ENCODE results near the gene ATP2B2.

DNA sequence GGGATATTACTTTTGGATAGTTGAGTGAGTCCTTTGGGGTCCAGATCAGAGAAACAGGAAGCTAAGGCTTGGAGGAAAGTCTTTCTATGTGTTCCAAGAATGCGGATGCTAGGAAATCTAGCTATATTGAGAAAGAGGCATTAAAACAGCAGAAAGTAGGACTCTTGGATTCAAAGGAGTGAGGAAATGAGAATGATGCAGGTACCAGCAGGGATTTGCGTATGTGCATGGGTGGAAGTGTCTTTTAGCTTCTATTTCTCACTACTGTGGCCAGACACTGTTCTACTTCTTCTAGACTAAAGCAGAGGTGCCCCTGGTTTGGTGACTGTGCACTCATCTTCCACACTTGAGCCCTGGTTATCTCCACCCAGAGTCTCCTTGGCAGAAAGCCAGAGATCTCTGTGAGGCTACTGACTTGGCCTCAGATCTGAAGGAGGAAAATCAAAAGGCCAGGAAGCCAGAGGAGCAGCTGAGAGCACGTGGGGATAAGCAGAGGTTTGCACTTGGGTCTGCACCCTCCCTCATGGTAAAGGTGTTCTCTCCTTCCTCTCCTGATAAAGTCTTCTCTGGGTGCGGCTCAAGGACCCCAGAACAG is 44.3 kb downstream of the ATP2B2 start:
- TF ChIP-seq, protein P1, sequence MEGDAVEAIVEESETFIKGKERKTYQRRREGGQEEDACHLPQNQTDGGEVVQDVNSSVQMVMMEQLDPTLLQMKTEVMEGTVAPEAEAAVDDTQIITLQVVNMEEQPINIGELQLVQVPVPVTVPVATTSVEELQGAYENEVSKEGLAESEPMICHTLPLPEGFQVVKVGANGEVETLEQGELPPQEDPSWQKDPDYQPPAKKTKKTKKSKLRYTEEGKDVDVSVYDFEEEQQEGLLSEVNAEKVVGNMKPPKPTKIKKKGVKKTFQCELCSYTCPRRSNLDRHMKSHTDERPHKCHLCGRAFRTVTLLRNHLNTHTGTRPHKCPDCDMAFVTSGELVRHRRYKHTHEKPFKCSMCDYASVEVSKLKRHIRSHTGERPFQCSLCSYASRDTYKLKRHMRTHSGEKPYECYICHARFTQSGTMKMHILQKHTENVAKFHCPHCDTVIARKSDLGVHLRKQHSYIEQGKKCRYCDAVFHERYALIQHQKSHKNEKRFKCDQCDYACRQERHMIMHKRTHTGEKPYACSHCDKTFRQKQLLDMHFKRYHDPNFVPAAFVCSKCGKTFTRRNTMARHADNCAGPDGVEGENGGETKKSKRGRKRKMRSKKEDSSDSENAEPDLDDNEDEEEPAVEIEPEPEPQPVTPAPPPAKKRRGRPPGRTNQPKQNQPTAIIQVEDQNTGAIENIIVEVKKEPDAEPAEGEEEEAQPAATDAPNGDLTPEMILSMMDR (IDR thresholded peaks at IDR 0.05), result no peak
- TF ChIP-seq POLR2AphosphoS5 (IDR thresholded peaks at IDR 0.05) (no peak), EP300 (IDR thresholded peaks at IDR 0.05; ENCODE audit: low read depth) (no peak)

Data from transverse colon (tissue), 4 donors.